ENCODE measurements around the gene NDUFA7.
"Not testable (repeated sequence)": the region's sequence is repeated elsewhere in the genome, so short reads cannot be mapped to it uniquely, and the experiment has no call there.

Gene NDUFA7

DNA sequence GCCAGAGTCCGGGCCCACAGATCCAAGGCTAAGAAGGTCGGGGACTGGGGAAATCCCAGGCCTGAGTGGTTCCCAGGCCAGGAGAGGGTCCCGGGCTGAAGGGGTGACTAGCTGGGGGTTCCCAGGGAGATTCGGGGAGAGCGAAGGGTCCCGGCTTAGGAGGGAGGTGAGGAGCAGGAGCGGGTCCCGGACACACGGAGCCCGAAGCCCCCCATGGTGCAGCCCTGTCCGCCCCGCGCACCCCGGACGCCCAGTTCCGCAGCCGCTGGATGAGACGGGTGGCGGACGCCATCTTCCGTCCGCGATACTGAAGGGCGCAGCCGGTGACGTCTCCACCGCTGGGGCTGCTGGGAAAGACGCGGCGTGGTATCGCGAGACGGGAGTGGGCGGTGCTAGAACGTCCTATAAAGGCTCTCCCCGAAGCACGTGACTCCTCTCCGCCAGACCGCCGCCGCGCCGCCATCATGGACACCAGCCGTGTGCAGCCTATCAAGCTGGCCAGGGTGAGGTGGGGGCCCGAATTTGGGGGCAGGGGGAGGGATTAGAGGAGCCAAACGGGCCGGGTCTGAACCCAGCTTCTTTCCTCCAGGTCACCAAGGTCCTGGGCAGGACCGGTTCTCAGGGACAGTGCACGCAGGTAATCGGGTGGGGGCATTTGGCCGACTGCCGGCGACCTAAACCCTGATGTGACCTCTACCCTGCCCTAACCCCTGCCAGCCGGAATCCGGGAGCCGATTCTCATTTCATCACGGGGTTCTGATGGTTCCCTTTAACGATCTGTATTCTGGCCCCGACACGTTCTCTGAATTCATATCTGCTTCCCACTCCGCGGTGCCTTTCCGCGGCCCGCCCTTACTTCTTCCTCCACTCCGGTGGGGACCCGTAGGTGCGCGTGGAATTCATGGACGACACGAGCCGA, at the start of gene NDUFA7, which contains the start of gene RPS28:
TSS of gene NDUFA7 (minus strand) at position 309 of the 919 bp plus-strand sequence. CDS start at position 292, 17 bp downstream.
TSS of gene RPS28 (plus strand) at position 430 of the 919 bp plus-strand sequence. CDS start at position 465, 35 bp downstream.
- peak; percentile 98 for DNase-seq (ENCODE audit: low spot score)

- DNase-seq (ENCODE audit: low spot score), result no peak
Measured at GRCh38 chr19:8370176-8371010, 49.2 kb upstream of the NDUFA7 start.

DNA sequence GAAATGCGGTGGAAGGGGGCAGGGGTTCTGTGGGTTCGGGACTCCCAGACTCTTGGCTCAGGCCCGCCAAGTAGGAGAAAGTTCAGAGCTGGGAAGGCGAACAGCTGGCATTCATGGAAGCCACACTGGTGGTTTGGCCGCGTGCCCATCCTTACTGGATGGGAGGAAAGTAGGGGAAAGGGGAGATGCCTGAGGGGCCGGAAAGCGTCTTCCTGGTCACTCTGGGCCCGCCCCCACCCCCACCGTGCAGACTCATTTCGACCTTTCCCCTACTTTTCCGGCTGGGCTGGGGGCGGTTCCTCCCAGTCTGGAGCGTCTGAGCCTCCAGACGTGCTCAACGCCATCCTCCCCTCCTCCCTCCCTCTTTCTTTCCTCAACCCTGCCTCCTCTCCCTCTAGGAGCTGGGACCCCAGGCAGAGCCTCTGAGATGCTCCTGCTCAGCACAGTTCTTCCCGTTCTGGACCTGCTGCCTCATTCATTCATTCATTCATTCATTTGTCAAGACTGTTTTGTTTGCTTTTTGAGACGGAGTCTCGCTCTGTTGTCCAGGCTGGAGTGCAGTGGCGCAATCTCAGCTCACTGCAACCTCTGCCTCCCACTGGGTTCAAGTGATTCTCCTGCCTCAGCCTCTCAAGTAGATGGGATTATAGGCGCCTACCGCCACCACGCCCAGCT, 46.3 kb upstream of the NDUFA7 start:
- peak; percentile 89 for DNase-seq (ENCODE audit: low spot score)

- DNase-seq (ENCODE audit: low spot score), result no peak
Measured at GRCh38 chr19:8366961-8367326, 45.8 kb upstream of the NDUFA7 start.

- DNase-seq (ENCODE audit: low spot score), result no peak
Measured at GRCh38 chr19:8366121-8366581, 45.0 kb upstream of the NDUFA7 start.

- DNase-seq (ENCODE audit: low spot score), result peak; percentile 73
Measured at GRCh38 chr19:8363803-8364771, 42.9 kb upstream of the NDUFA7 start, which contains the start of gene ANGPTL4. ANGPTL4 (plus strand) TSS chr19:8364155; CDS start chr19:8364322, 167 bp downstream.

DNA sequence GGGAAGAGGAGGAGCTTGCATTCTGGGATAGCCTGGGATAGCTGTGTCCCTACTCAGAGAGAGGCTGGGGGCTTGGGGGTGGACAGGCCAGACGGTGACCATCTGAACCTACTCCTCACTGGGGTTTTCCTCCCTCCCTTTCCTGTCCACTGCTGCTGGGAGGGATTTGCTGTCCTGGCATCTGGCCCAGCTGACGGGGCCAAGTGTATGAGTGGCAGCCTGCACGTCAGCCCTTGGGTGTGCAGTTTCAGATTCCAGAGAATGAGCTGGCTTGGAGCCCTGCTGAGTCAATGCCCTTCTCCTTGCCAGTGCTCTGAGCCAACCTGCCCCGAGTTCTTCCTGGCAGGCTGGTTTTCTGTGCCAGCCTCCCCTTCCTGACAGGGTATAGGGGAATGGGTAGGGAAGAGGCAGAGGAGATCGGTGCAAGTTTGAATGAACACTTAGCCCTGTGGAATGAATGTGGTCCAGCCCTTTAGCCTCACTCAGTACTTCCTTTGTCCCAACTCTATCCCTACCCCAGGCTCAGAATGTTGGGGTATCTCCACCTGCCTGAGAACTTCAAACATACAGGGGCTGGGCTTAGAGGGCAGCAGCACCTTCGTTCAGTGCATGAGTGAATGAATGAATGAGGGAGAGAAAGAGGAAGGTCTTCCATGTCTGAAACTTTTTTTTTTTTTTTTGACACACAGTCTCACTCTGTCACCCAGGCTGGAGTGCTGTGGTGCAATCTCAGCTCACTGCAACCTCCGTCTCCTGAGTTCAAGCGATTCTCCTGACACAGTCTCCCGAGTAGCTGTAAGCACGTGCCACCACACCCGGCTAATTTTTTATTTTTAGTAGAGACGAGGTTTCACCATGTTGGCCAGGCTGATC, 41.0 kb upstream of the NDUFA7 start:
- peak; percentile 96 for DNase-seq (ENCODE audit: low spot score)

- no peak for DNase-seq (ENCODE audit: low spot score)
Measured at GRCh38 chr19:8360196-8360595, 39.0 kb upstream of the NDUFA7 start.

DNA sequence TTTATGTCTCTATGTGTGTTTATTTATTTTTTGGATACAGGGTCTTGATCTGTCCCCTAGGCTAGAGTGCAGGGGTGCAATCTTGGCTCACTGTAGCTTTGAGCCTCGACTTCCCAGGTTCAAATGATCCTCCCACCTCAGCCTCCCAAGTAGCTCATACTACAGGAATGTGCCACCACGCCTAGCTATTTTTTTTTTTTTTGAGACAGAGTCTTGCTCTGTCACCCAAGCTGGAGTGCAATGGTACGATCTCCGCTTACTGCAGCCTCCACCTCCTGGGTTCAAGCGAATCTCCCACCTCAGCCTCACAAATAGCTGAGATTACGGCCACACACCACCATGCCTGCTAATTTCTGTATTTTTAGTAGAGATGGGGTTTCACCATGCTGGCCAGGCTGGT, 37.8 kb upstream of the NDUFA7 start:
- DNase-seq (ENCODE audit: low spot score), result no peak

GRCh38 chr19:8357007-8357521, 35.9 kb upstream of the NDUFA7 start:
- DNase-seq (ENCODE audit: low spot score), result no peak

- peak; percentile 86 for DNase-seq (ENCODE audit: low spot score)
Measured at GRCh38 chr19:8355631-8356402, 34.6 kb upstream of the NDUFA7 start.

DNA sequence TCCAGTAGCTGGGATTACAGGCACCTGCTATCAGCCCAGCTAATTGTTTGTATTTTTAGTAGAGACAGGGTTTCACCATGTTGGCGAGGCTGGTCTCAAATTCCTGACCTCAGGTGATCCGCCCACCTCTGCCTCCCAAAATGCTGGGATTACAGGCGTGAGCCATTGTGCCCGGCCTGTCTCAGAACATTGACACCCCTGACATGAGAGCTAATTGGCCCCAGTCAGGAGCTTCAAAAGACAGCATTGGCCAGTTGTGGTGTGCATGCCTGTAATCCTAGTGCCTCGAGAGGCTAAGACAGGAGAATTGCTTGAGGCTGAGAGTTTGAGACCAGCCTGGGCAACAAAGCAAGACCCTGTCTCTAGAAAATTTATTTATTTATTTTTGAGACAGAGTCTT, 31.7 kb upstream of the NDUFA7 start:
- not testable (repeated sequence) for DNase-seq (ENCODE audit: low spot score)

DNA sequence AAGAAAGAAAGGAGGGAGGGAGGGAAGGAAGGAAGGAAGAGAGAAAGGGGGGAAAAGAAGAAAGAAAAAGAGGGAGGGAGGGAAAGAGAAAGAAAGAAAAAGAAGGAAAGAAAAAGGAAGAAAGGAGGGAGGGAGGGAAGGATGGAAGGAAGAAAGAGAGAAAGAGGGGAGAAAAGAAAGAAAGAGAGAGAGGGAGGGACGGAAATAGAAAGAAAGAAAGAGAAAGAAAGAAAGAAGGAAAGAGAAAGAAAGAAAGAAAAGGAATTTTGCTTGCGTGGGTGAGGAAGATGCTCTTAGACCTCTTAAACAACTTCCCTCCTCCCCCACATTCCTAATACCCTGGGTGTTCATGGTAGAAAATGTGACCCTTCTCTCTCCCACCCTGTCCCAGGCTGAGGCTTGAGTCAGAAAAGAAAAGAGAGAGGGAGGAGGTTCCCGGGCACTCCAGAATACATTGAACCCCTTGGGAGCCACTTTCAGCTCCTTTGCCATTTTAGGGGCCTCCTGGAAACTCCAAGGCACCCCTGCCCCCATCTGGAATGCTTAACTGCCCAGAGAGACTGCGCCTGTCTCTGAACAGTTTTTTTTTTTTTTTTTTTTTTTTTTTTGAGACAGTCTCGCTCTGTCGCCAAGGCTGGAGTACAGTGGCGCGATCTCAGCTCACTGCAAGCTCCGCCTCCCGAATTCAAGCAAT, 31.1 kb upstream of the NDUFA7 start:
- peak; percentile 3 for DNase-seq (ENCODE audit: low spot score)

DNA sequence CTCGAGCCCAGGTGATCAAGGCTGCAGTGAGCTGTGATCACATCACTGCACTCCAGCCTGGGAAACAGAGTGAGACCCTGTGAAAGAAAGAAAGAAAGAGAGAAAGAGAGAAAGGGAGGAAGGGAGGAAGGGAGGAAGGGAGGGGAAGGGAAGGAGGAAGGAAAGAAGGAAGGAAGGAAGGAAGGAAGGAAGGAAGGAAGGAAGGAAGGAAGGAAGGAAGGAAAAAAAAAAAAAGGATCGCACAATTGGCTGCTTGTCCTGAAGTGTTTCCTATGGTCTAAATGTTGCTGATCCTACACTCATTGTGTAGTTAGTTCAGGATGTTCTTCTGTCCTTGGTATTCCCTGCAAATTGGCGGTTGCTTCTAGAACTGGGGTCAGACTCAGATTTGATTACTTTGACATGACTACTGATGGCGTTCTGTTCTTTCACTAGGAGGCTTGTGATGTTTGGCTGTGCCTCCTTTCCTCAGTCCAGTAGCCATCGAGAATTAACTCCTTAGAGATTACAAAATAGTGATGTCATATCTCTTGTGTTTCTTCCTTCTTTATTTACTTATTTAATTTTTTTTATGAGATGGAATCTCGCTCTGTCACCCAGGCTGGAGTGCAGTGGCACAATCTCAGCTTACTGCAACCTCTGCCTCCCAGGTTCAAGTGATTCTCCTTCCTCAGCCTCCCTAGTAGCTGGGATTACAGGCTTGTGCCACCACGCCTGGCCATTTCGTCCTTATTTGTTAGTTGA, 28.6 kb upstream of the NDUFA7 start:
- DNase-seq (ENCODE audit: low spot score), result not testable (repeated sequence)

- DNase-seq (ENCODE audit: low spot score), result no peak
Measured at GRCh38 chr19:8343483-8343844, 22.3 kb upstream of the NDUFA7 start.

GRCh38 chr19:8342684-8343482, 21.7 kb upstream of the NDUFA7 start, which contains the start of gene KANK3:
KANK3 (minus strand) TSS chr19:8343262; CDS start chr19:8337828, 5,434 bp downstream.
- peak; percentile 98 for DNase-seq (ENCODE audit: low spot score)
